Measurements from ENCODE around the gene VWA5B2. TPM values are rescaled to one million over a fixed set of nuclear protein-coding genes. Genes with fewer than 3 reads are reported as not detected.

The VWA5B2 gene
- total and polyA plus RNA-seq, 9 of the 15 experiments (the other 6 are each of a cell fraction or from before 2014, with no cell fraction given): 0.04 TPM; not detected in 8

DNA sequence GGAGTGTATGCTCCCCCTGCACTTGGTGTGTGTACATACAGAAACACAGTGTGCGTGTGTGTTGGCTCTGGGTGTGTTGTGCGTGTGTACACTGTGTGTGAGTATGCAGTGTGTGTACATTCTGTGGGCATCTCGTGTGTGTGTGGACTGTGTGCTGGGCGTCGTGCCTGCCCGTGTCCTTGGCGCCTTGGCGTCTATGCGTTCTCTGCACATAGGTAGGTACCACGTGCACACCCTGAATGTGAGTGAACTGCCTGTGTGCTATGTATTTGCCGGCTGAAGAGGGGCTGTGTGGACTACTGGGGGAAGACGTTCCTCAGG, 46.0 kb downstream of the VWA5B2 start:
- DNase-seq (ENCODE audit: extremely low read depth in 1 of 4, low spot score in 3 of 4) (no peak), FAIRE-seq (no peak), ATAC-seq (no peak)
- no peaks in the 10 kb centered on the region for H3K9me1 ChIP-seq (ENCODE audit: control insufficient read depth, insufficient read depth, low read length)
- TF ChIP-seq, protein P1, sequence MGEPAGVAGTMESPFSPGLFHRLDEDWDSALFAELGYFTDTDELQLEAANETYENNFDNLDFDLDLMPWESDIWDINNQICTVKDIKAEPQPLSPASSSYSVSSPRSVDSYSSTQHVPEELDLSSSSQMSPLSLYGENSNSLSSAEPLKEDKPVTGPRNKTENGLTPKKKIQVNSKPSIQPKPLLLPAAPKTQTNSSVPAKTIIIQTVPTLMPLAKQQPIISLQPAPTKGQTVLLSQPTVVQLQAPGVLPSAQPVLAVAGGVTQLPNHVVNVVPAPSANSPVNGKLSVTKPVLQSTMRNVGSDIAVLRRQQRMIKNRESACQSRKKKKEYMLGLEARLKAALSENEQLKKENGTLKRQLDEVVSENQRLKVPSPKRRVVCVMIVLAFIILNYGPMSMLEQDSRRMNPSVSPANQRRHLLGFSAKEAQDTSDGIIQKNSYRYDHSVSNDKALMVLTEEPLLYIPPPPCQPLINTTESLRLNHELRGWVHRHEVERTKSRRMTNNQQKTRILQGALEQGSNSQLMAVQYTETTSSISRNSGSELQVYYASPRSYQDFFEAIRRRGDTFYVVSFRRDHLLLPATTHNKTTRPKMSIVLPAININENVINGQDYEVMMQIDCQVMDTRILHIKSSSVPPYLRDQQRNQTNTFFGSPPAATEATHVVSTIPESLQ (CRISPR knock-in tag; IDR thresholded peaks at IDR 0.05): no peak
- TF ChIP-seq CBFB (CRISPR knock-in tag; IDR thresholded peaks at IDR 0.05): 0 out of 2 replicates have a peak, but pooled peaks have one; percentile 24
- H3K9ac ChIP-seq (ENCODE audit: insufficient read depth in 1 of 2, low read depth in 2 of 2, low read length in 2 of 2): no peak overlapping the region
- intact Hi-C loops (cut with micrococcal nuclease): no loop called here
- WGBS (ENCODE audit: insufficient coverage, low coverage, missing lambda C conversion rate): 39% methylated on average over 12 of the region's 12 CpGs
- H3K4me1 ChIP-seq (replicated peaks in 1 of 2; ENCODE audit: control insufficient read depth in 2 of 2, insufficient read depth in 2 of 2, low read length in 2 of 2): peaks cover 0 to 8% of the 10 kb centered on the region in 2 experiments; a peak in 1 of 5 replicates
- no peak overlapping the region for H3K4me3 ChIP-seq
- H3K9me3 ChIP-seq (replicated peaks; ENCODE audit: control insufficient read depth, insufficient read depth, low read depth, low read length): no peaks in the 10 kb centered on the region
- peaks cover 38 to 43% of the 10 kb centered on the region in 2 experiments for H3K27me3 ChIP-seq (ENCODE audit: control insufficient read depth in 2 of 2, insufficient read depth in 2 of 2, low read length in 2 of 2)
- no TSS peak for BruUV-seq (replicated peaks)
- H3K79me2 ChIP-seq (ENCODE audit: control insufficient read depth, insufficient read depth, low read length): no peaks in the 10 kb centered on the region
- in situ Hi-C loops (cut with MboI): no loop called here
- 0 out of 2 replicates have a peak overlapping the region, but pooled peaks have one; percentile 24 for H2AFZ ChIP-seq (ENCODE audit: low read depth, low read length)
- ChIA-PET CTCF (ENCODE audit: low intra/inter-chr PET ratio) (no interaction called here), POLR2A (no interaction called here)
- no peaks in the 10 kb centered on the region for H3K36me3 ChIP-seq (ENCODE audit: control insufficient read depth, insufficient read depth, low read length)
- no peaks in the 10 kb centered on the region; the same call in 1 of the 2 replicates for H4K20me1 ChIP-seq (replicated peaks; ENCODE audit: control insufficient read depth, insufficient read depth, low read length)
- no peak overlapping the region for H3K27ac ChIP-seq (ENCODE audit: extremely low read depth, low read depth, low read length)
- H3K4me2 ChIP-seq (ENCODE audit: insufficient read depth, low read length): no peak overlapping the region

All from K562 (cell line).